Measurements from ENCODE around the gene KSR1.

- TF ChIP-seq, protein P1, sequence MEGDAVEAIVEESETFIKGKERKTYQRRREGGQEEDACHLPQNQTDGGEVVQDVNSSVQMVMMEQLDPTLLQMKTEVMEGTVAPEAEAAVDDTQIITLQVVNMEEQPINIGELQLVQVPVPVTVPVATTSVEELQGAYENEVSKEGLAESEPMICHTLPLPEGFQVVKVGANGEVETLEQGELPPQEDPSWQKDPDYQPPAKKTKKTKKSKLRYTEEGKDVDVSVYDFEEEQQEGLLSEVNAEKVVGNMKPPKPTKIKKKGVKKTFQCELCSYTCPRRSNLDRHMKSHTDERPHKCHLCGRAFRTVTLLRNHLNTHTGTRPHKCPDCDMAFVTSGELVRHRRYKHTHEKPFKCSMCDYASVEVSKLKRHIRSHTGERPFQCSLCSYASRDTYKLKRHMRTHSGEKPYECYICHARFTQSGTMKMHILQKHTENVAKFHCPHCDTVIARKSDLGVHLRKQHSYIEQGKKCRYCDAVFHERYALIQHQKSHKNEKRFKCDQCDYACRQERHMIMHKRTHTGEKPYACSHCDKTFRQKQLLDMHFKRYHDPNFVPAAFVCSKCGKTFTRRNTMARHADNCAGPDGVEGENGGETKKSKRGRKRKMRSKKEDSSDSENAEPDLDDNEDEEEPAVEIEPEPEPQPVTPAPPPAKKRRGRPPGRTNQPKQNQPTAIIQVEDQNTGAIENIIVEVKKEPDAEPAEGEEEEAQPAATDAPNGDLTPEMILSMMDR (conservative IDR thresholded peaks at IDR 0.05), result no peak
- no peak for TF ChIP-seq ZFX (IDR thresholded peaks at IDR 0.05)
These were observed 137.6 kb downstream of the KSR1 start for GRCh38 chr17:27593857-27594255.
